Activated gamma-delta T cell (primary cell): ENCODE results near the gene MMD.

Source experiments
- DNase-seq: peaks from one replicate; lab custom pipeline; 2025; lab: John Stamatoyannopoulos, UW

The MMD gene

DNA sequence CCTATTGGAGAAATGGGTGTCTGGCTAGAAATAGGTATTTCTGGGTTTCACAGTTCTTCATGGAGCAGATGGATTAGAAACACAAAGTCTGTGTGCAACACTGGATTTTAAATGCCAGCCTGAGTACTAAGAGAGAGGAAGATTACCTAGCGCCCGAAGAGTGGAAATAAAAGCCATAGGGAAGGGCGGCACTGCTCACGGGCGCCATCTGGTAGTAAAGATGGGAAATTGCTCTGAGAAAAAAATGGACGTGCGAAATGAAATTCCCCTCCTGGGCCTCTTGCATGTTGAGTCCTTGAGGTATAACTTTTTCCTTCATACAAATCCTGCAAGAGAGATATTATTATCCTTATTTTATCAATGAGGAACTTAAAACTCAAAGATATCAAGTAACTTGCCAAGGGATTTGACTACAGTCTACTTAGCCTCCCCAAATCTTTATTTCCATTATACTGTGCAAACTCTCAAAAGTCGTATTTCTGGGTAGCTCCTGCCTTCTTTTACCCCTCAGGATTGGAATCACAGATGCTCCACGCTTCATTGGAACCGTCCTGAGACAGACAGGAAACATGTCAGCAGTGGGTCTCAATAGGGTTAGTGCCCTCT, 72.8 kb downstream of the MMD start:
- DNase-seq = no peak

DNA sequence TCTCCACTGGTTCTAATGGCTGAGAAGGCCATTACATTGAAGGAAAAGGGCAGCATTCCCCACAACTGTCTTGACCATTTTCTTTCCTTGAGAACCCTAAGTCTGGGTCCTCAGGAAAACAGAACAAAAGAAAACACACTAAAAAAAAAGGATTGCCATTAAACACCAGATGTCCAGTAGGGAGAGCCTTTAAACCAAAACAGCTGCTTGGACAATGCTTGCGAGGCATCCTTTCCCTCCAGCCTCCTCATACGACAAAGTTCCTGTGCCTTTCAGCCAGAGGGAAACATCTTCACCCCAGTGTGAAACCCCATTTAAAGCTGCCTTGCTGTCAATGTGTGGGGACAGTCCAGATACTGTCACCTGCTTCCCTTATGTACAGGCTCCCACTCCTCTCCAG, 74.3 kb downstream of the MMD start:
- DNase-seq = no peak

- DNase-seq = no peak
Observed at GRCh38 chr17:55346658-55347057, 75.0 kb downstream of the MMD start.

DNA sequence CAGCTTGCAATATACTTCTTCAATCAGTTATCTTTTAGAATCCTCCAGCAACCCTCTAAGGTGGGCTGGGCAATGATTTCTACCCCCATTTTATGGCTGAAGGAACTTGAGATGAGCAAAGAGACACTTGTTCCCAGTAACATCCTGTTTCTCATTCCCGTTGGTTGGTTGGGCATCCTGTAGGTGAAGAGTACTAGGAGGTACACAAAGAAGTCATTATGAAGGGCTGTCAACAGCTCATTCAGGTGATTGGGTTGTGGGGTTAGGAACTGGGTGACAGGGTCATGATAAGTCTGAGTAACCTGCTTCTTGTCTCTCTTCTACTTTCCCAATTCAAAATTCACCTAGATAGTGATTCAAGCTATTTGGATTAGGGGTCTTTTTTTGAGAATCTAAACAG, 76.5 kb downstream of the MMD start:
- DNase-seq = no peak

DNA sequence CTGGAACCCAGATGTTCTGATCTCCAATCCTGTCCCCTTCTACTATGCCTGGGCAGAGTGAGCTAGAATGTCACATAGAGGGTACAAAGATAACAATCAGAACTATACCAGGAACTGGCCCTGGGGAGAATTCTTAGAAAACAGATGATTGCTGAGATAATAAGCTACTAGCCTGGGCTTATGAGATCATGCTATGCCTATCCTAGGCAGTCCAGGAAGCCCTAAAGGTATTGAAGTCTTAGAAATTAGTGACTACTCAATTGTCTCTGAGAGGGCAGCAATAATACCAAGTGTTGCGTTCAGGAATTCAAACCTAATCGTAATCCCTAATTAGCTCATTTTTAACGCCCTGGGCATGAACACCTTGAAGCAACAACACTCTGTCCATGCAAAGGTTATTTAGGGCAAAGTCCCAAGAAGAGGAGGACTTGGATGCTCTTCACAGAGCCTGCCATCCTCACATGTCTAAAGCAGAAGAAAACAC, 77.1 kb downstream of the MMD start:
- DNase-seq = no peak

GRCh38 chr17:55343900-55344513, 77.6 kb downstream of the MMD start:
- no peak for DNase-seq

GRCh38 chr17:55342800-55343585, 78.6 kb downstream of the MMD start:
- no peak for DNase-seq
